ENCODE data around the gene TNRC6B.

TNRC6B gene

DNA sequence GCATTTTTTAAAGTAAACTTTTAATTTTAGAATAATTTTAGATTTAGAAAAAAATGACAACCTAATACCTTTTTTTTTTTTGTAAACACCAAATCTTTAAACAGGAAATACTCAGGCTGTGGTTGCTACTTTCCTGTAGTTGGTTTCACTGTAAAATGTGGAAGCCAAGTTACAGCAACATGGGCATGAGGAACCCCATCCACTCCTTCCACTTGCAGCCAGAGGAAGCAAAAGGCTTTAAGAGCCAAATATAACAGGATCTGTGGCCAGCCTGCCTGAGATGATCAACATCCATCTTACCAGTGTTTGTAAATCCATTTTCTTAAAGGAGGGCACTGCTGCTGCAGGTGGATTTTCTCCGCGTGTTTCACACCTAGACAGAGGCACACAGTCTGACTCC lies 66.2 kb downstream of the TNRC6B start:
- no peak for DNase-seq (ENCODE audit: low read depth)

- DNase-seq (ENCODE audit: low read depth) = no peak
These were observed 66.9 kb downstream of the TNRC6B start for GRCh38 chr22:40244586-40244985.

DNA sequence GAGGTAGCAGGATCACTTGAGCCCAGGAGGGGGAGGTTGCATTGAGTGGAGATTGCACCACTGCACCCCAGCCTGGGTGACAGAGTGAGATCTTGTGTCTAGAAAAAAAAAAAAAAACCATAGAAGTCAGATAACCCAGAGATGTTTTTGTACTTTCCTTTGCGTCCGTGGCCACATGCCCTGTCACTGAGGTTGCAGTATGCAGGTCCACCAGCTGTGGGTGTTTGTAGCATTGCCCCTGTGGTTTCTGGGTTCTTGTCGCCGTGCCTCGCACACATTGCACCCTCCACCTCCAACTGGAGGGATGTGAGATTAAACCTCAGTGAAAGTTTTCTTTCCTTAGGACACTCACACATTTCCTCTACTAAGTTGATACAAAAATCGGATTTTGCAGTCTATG lies 70.3 kb downstream of the TNRC6B start:
- DNase-seq (ENCODE audit: low read depth) = peak; percentile 55

DNA sequence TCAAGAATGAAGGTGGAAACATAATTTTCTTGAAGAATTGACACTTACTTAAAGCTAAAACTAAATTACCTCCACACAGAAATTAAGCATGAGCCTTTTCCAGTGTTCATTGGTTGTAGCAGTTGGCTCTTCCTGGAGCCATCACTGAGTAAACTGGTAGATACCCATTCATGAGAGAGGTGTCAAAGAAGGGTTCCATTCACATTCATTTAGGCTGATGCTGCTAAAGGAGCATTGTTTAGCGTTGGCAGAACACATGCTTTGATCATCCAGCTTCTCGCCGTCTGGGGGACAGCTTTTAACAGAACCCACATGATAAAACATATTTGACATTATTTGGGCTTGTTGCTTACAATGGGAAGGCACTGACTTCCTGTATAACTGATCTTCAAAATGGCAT lies 71.6 kb downstream of the TNRC6B start:
- no peak for DNase-seq (ENCODE audit: low read depth)

- no peak for DNase-seq (ENCODE audit: low read depth)
These were observed 72.9 kb downstream of the TNRC6B start for GRCh38 chr22:40250608-40251007.

DNA sequence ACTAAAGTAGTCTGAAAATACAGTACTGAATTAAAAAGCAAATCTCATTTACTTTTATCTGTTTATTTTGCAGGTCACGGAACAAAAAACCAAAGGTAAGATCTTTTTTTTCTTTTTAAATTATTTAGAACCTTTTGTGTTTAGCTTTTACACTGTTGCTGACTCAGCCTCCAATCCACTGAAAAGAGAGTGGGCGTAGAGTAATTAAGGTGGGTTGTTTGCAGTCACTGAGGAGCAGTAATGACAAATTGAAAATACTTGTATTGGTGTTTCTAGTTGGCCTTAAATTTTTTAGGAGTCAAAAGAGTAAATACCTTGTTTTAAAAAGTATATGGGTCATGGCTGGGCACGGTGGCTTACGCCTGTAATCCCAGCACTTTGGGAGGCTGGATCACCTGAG lies 73.4 kb downstream of the TNRC6B start:
- no peak for DNase-seq (ENCODE audit: low read depth)

GRCh38 chr22:40252146-40252545 lies 74.4 kb downstream of the TNRC6B start:
- DNase-seq (ENCODE audit: low read depth) = no peak

DNA sequence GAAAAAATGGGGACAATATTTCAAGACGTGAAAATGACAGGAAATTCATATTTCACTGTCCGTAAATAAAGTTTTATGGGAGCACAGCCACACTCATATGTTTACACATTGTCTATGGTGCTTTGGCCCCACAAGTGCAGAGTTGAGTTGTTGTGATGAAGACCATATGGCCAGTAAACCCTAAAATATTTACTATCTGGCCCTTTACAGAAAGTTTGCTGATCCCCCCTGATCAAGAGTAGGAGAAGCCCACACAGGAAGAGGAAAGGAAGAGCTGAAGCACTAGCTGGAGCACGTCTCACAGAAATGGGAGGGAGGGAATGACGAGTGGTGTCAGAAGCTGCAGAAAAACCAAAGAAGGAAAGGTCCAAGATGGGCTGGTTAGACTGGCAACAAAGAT lies 78.8 kb downstream of the TNRC6B start:
- no peak for DNase-seq (ENCODE audit: low read depth)

DNA sequence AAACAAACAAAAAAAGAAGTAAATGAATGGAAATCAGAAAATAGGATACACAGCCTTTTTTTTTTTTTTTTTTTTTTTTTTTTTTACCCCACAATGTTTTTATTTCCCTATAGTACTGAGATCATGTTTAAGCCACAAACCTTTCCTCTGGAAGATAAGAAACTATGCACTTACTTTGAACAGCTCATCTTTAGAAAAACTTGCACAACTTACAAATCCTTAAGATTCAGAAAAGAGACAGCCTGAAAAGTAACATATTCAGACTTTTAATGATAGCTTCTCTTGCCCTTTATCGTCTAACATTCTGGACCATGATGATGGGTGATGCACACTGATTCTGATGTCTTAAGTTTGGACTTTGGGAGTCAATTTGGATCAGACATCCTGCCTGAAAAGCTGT lies 80.3 kb downstream of the TNRC6B start:
- DNase-seq (ENCODE audit: low read depth) = no peak

- DNase-seq (ENCODE audit: low read depth) = no peak
These were observed 80.8 kb downstream of the TNRC6B start for GRCh38 chr22:40258501-40258915.

- DNase-seq (ENCODE audit: low read depth) = no peak
These were observed 84.1 kb downstream of the TNRC6B start for GRCh38 chr22:40261783-40262182.

- DNase-seq (ENCODE audit: low read depth) = no peak
These were observed 85.5 kb downstream of the TNRC6B start for GRCh38 chr22:40263191-40263590.

DNA sequence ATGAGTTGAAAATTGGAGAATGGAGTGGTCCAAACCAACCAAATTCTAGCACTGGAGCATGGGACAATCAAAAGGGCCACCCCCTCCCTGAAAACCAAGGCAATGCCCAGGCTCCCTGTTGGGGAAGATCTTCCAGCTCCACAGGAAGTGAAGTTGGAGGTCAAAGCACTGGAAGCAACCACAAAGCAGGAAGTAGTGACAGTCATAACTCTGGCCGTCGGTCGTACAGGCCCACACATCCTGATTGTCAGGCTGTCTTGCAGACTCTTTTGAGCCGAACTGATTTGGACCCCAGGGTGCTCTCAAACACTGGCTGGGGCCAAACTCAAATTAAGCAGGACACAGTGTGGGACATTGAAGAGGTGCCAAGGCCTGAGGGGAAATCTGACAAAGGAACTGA lies 88.1 kb downstream of the TNRC6B start:
- DNase-seq (ENCODE audit: low read depth) = no peak

- no peak for DNase-seq (ENCODE audit: low read depth)
These were observed 92.3 kb downstream of the TNRC6B start for GRCh38 chr22:40270031-40270430.

DNA sequence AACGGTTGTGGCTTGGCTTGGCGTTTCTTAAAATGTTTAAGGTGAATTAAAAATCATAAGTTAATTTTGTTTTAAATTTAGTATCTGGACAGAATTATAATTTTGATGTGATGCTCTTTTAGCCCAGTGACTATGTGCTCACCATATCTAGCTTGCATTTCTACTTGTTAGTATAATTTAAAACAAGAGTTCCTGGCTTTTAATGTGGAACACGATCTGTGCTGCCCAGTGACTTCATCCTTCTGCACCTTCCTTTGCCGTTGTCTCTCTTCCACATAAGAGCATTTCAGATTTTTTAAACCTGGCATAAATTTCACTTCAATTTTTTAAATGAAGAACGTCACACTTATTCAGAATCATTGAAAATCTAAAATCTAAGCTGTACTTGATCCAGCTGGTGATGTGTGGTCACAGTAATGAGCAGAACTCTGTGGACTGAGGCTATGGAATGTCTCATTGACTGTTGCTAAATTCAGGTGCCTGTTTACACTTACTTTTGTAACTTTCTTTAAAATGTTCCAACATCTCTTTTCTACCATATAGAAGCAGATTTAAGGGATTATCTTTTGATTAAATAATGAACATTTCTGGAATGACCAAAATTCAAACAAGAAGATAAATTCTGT lies 93.1 kb downstream of the TNRC6B start:
- DNase-seq (ENCODE audit: low read depth) = no peak

GRCh38 chr22:40271440-40271839 lies 93.7 kb downstream of the TNRC6B start:
- DNase-seq (ENCODE audit: low read depth) = no peak

DNA sequence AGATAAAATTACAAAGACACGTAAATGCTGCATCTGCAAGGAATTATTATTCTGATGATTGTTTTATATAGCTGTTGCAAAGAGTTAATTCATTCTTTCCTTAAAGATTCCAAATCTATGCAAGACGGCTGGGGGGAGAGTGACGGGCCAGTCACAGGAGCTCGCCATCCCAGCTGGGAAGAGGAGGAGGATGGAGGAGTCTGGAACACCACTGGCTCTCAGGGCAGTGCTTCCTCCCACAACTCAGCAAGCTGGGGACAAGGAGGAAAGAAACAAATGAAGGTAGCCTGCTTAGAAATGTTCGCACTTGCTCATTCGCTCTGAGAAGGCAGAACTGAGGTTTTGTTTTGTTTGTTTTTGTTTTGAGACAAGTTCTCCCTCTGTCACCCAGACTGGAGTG lies 95.6 kb downstream of the TNRC6B start:
- no peak for DNase-seq (ENCODE audit: low read depth)

- DNase-seq (ENCODE audit: low read depth) = no peak
These were observed 99.5 kb downstream of the TNRC6B start for GRCh38 chr22:40276996-40277823.

DNA sequence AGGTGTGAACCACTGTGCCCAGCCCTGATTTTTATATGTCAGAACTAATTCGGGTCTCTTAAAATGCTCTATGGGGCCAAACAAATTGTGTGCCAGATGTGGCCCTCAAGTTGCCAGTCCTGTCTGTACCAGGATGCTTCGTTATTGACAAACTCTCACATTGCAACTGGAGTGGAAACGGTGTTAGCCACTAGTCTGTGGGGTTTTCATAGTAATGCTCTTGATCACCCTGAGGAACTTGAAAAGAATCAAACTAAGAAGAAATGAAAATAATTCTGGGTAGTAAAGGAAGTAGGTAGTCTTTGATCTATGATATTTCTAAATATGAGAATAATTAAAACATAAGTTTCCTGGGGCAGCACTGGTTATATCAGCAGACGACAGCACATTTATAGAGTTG lies 101.3 kb downstream of the TNRC6B start:
- DNase-seq (ENCODE audit: low read depth) = no peak

- DNase-seq (ENCODE audit: low read depth) = no peak
These were observed 104.0 kb downstream of the TNRC6B start for GRCh38 chr22:40281717-40282116.

DNA sequence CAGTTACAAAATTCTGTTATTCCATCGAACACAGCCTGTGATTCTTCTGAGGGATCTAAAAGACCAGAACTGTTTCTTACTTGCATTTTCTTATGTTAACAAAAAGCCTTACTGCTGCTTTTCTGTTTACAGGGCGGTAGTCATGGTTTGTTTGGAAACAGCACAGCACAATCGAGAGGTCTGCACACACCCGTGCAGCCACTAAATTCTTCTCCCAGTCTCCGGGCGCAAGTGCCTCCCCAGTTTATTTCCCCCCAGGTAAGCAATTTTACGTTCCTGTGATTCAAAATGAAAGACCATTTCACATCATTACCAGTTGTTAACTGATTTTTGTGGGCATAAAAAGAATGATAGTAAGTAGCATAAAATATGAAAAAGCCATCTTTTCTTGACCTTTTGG lies 107.8 kb downstream of the TNRC6B start:
- DNase-seq (ENCODE audit: low read depth) = no peak

GRCh38 chr22:40289991-40290459 lies 112.3 kb downstream of the TNRC6B start:
- peak; percentile 49 for DNase-seq (ENCODE audit: low read depth)

- no peak for DNase-seq (ENCODE audit: low read depth)
These were observed 112.8 kb downstream of the TNRC6B start for GRCh38 chr22:40290516-40290915.

- no peak for DNase-seq (ENCODE audit: low read depth)
These were observed 117.0 kb downstream of the TNRC6B start for GRCh38 chr22:40294696-40295095.
